GM19043 (cell line): ENCODE results near the gene CR2.
"Not testable (repeated sequence)": the region's sequence is repeated elsewhere in the genome, so short reads cannot be mapped to it uniquely, and the experiment has no call there.

Source experiments
- ATAC-seq: cut with Tn5 transposase; IDR thresholded peaks from one replicate; pipeline ENCODE4 v1.9.1; 2021; ENCODE audit warnings: low read depth; ENCODE audit not compliant: unreplicated experiment

Gene CR2

GRCh38 chr1:207454046-207454964 is at the start of gene CR2:
Gene CR2 (plus strand): TSS chr1:207454328. CDS start chr1:207454419, 91 bp downstream.
- peak; percentile 65 for ATAC-seq

DNA sequence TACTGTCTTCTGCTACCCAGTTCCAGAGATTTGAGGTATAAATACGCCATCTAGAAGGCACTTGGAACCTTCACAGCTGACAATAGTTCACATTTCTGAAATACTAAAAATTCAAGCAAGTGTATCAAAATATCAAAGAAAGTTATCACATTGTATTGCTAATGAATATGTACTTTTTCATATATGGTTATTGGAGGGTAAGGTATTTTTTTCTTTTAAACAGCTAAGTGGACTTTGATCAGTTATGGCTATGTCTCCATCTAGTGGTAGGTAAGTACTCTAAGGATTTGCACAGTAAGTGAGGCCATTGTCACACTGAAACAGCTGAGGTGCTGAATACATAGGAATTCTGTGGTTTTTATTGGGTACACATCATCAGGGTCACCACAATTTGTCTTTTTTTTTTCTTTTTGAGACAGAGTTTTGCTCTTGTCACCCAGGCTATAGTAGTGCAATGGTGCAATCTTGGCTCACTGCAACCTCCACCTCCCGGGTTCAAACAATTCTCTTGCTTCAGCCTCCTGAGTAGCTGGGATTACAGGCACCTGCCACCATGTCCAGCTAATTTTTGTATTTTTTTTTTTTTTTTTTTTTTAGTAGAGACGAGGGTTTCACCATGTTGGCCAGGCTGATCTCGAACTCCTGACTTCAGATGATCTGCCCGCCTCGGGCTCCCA is 49.1 kb upstream of the CR2 start:
- no peak for ATAC-seq

- no peak for ATAC-seq
These were observed 48.3 kb upstream of the CR2 start for GRCh38 chr1:207405814-207406213.

- ATAC-seq: no peak
These were observed 46.4 kb upstream of the CR2 start for GRCh38 chr1:207407655-207408260.

DNA sequence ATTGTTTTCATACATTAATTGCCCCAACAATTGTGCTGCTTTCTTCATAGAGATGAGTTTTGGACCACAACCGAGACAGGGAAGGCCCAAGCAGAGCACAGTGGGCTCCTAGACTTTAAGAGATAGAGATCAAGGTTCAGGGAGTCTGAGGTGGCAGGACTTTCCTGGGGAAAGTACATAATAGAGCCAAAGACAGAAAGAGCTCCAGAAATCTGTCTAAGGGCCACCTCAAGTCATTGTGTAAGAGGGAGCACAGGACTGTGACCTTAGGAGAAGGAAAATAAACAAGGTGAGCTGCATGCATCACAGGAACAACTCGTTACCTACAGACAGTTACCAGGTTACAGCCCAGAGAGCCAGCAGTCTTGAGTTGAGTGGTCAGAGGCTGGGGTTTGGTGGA is 41.3 kb upstream of the CR2 start:
- no peak for ATAC-seq

DNA sequence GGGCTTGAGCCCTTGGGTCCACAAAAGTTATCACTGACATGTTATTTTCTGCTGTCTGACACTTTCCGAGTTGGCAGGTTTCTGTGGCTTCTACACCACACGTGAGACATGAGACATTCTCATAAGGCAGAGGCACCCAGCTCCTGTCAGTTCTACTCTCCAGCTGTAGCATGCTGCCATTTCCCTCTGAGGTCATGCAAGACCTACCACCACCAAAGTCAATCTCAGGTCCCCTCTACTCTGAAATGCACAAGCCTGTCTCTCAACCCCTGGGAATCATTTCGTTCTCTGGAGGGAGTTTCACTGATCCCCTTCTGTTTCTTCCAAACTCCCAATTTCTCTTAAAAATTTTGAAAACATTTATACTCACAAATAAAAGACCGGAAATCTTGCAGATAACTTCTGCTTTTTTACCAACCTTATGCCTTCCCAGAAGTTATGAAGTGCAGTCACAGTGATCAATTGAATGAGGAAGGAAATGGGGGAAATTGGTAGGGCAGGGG is 39.5 kb upstream of the CR2 start:
- ATAC-seq: peak; percentile 83

DNA sequence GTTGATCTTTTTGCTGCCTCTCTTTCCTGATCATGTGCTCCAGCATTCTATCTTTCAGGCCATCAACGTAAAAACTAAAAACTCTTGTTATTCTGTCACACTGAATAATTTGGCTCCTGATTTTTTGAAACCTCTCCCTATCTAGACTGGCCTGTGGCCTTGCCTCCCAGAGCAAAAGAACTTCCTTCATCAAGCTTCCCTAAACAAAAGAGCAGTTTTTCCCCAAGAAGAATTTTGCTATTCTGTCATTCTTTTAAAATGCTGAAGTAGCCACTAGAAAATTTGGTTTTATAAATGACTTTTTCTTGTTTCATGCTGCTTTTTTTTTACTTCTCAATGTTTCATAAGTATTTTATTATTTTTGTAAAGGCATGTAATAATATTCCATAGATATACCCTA is 37.1 kb upstream of the CR2 start:
- no peak for ATAC-seq

- no peak for ATAC-seq
These were observed 35.8 kb upstream of the CR2 start for GRCh38 chr1:207418351-207418750.

DNA sequence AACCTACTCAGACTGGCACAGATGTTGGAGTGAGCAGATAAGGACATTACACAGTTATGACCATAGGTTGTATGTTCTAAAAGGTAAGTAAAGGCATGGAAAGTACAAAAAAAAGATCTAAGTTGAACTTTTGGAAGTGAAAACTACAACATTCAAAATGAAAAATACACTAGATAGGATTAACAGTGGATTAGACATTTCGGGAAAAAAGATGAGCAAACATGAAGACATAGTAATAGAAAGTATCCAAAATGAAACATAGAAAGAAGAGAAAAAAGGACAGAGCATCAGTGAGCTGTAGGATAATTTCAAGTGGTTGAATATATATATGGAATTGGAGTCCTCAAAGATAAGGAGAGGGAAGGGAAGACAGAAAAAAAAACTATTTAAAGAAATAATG is 34.0 kb upstream of the CR2 start:
- no peak for ATAC-seq

DNA sequence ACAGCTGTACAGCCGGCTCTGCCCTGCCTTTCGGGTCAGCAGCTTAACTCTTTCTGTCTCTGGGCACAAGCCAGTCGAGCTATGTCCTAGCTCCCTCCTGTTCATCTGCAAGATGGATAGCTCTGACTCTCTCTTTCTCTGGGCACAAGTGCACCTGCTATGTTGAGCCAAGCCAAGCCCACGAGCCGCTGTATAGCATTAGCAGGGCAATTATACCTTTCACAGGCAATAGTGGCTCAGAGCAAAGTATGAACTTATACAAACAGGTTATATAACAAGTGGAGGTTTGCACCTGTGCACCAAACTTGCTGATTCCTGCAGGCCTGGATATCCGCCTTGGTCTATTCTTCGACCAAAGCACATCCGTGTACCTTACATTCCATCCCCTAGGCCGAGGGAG is 33.0 kb upstream of the CR2 start:
- no peak for ATAC-seq

DNA sequence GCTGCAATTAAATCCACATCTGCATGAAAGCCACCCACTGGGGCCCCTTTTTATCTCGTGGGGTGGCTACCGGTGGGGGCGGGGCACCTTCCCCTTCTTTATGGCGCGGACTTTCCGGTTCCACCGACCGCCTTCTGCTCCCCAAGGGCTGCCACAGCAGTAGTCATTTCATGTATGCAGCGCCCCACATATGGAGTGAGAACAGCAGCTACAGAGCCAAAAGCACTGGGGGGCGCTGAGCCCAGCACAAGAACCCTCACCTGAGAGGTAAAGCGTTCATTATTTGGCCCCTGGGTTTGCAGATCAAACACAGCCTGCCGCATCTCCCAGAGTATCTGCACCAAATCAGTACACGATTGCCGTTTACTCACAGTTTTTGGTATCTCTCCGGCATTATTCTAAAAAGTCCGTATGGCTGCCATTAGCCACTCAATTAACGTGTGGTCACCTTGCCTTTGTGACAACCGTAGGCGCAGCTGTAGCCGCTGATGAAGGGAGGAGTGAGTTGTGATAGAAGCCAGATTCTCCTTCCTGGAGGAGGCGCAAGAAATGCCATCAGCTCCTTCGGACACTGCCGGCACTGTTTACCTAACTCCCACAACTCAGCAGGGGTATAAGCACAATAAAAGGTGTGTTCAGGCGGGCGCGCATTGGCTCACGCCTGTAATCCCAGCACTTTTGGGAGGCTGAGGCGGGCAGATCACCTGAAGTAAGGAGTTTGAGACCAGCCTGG is 30.4 kb upstream of the CR2 start:
- no peak for ATAC-seq

GRCh38 chr1:207424570-207425131 is 29.5 kb upstream of the CR2 start:
- no peak for ATAC-seq

DNA sequence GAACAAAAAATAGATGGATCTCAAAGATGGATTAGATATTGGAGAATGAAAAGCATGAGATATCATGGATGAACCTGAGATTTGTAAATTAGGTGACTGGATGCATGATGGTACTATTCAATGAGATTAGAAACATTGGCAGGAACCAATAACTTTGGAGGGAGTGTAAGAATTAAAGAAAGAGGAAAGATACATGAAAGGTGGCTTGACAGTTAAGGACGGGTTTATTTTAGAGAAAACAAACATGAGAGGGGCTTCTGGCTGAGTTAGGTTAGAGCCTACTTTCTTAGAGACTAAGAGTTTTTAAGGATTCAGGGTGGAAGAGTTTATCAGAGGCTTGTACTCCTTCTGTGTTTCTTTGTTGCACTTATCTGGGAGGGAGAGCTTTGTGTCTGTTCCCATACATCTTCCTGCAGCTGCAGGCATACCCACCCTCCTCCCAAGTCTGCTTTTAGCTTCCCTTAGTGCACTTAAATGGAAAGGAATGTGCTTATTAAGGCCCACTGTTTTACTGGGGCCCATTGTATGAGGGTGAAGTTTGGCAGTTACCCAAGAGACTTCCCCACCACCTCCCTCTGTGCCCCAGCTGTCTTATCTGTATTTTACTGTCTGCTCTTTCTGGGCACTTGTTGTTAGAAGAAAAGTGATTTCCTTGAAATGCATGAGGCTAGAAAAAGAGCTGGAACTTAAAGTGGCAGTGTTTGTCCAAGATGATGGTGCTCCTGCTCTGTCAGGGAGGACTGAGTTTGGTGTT is 26.1 kb upstream of the CR2 start:
- no peak for ATAC-seq

DNA sequence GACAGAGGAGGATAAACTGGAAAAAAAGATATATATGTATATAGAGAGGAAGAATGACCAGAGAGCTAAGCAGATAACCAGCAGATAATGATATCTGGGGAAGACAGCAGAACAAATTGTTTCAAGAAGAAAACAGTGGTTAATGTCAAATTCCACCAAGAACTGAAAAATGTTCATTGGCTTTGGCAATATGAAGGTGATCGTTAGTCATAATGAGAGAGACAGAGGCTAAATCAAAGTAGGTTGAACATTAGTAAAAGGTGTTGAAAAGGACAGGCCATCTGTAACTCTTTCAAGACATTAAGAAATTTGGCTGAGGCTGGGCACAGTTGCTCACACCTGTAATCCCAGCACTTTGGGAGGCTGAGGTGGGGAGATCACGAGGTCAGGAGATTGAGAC is 25.3 kb upstream of the CR2 start:
- no peak for ATAC-seq

GRCh38 chr1:207429963-207430362 is 24.2 kb upstream of the CR2 start:
- ATAC-seq: no peak

DNA sequence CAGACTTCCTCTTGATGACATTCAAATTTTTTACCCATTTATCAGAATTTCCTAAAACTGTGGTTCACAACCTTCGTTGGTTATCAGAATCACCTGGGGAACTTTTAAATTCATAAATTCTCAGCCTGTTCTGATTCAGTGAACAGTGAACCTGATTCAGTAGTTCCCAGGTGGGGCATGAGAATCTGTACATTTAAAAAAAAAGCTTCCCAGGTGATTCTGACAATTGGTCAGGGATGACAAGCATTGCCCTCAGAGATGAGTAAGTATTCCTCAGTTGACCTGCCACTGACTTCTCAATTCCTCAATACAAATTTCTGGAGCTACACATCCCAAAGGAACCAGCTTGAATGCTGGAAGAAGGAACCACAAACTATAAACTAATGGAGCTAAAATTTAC is 23.5 kb upstream of the CR2 start:
- no peak for ATAC-seq

DNA sequence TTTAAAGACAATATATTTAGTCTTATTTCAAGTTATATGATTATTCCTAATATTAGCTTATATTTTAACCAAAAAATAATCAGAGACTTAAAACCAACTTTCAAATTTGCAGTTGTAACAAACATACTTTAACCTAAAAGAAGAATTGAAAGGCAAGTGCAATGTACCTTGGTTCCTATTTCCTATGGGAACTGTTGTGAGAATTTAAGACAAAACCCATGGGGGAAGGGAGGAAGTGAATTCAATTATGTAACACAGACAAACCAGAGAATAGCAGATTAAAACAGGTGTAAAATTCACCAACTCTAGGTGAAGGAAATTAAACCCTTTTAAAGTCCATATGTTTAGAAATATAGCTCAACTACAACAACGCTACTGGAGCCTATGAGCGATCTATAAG is 22.6 kb upstream of the CR2 start:
- no peak for ATAC-seq

- no peak for ATAC-seq
These were observed 20.7 kb upstream of the CR2 start for GRCh38 chr1:207433435-207433834.

DNA sequence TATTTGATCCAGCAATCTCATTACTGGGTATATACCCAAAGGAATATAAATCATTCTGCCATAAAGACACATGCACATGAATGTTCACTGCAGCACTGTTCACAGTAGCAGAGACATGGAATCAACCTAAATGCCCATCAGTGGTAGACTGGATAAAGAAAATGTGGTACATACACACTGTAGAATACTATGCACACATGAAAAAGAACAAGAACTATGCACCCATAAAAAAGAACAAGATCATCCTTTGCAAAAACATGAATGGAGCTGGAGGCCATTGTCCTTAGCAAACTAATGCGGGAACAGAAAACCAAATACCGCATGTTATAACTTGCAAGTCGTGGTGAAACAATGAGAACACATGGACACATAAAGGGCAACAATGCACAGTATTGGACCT is 17.4 kb upstream of the CR2 start:
- ATAC-seq: not testable (repeated sequence)

GRCh38 chr1:207440626-207441025 is 13.5 kb upstream of the CR2 start:
- ATAC-seq: no peak
